ENCODE data around the gene THBS4. TPM values are rescaled to one million over a fixed set of nuclear protein-coding genes. Genes with fewer than 3 reads are reported as not detected.
"Not testable (repeated sequence)": the region's sequence is repeated elsewhere in the genome, so short reads cannot be mapped to it uniquely, and the experiment has no call there.

THBS4 gene
- total RNA-seq, 4 donors from 2014 or later, result 0.57 to 3.6 (median 1.9) TPM

DNA sequence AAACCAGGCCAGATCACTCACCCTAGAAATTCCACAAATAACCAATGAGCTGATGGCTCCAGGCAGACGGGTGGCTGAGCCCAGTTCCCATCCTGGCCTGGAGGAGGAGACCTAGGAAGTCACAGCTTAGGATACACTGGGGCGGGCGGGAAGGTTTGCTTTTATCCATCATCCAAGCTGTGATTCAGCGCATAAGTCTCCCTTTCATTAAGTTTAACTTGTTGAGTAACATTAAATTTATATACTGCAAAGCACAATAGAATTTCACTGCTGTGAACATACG is 55.7 kb downstream of the THBS4 start:
- Histone ChIP-seq H3K27me3 (no peaks in the 10 kb centered on the region), H3K4me1 (no peaks in the 10 kb centered on the region), H3K9me3 (no peaks in the 10 kb centered on the region), H3K36me3 (no peaks in the 10 kb centered on the region), H3K27ac (no peak overlapping the region), H3K4me3 (no peak overlapping the region)
- TF ChIP-seq POLR2A (IDR thresholded peaks at IDR 0.05) (no peak), EP300 (IDR thresholded peaks at IDR 0.05) (no peak), POLR2AphosphoS5 (IDR thresholded peaks at IDR 0.05) (no peak)
- TF ChIP-seq, protein P1, sequence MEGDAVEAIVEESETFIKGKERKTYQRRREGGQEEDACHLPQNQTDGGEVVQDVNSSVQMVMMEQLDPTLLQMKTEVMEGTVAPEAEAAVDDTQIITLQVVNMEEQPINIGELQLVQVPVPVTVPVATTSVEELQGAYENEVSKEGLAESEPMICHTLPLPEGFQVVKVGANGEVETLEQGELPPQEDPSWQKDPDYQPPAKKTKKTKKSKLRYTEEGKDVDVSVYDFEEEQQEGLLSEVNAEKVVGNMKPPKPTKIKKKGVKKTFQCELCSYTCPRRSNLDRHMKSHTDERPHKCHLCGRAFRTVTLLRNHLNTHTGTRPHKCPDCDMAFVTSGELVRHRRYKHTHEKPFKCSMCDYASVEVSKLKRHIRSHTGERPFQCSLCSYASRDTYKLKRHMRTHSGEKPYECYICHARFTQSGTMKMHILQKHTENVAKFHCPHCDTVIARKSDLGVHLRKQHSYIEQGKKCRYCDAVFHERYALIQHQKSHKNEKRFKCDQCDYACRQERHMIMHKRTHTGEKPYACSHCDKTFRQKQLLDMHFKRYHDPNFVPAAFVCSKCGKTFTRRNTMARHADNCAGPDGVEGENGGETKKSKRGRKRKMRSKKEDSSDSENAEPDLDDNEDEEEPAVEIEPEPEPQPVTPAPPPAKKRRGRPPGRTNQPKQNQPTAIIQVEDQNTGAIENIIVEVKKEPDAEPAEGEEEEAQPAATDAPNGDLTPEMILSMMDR (IDR thresholded peaks at IDR 0.05), result no peak
- WGBS, result 94% methylated on average over 5 of the region's 5 CpGs
- no peak for DNase-seq (ENCODE audit: low spot score in 2 of 2)

DNA sequence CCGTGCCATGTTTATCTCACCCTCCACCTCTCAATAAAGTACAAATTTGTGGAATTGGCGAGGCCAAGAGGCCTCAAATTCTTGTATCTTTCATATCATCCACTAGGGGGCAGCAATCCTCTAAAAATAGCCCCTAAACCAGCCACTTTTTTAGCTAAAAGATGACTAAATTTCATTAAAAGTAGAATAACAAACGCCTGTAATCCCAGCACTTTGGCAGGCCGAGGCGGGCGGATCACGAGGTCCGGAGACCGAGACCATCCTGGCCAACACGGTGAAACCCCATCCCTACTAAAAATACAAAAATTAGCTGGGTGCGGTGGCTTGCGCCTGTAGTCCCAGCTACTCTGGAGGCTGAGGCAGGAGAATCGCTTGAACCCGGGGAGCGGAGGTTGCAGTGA is 56.6 kb downstream of the THBS4 start:
- TF ChIP-seq, protein P1 (IDR thresholded peaks at IDR 0.05), result peak; percentile 54 to 71
- H3K27ac ChIP-seq; H3K4me3 ChIP-seq; H3K36me3 ChIP-seq; DNase-seq (ENCODE audit: low spot score in 2 of 2); H3K4me1 ChIP-seq; H3K9me3 ChIP-seq; H3K27me3 ChIP-seq: not testable (repeated sequence)
- 28% methylated on average over 15 of the region's 15 CpGs for WGBS

DNA sequence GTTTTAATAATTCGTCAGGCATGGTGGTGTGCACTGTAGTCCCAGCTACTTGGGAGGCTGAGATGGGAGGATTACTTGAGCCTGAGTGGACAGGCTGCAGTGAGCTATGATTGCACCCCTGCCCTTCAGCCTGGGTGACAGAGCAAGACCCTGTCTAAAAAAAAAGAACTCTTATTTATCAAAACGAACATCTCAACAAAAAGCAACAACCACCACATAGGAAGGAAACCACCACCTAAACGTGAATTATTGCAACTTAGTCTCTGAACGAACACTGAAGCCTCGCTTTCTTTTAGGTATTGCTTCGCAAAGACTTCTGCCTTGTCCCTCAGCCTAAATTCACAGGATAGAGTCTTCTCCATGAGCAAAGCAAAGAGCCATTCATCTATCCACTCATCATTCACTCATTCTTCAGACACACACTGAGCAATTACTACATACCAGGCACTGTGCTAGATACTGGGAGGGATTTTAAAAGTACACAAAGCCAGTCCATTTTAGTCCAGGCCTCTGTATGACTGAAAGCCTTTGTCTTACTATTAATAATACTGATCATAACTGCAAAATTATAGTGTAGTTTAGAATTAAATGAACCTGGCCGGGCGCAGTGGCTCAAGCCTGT is 57.4 kb downstream of the THBS4 start:
- no peaks in the 10 kb centered on the region for H3K4me1 ChIP-seq
- no peak for TF ChIP-seq POLR2AphosphoS5 (IDR thresholded peaks at IDR 0.05)
- TF ChIP-seq POLR2A (IDR thresholded peaks at IDR 0.05), result no peak
- 82% methylated on average over 8 of the region's 8 CpGs for WGBS
- DNase-seq (ENCODE audit: low spot score in 2 of 2), result no peak
- no peaks in the 10 kb centered on the region for H3K9me3 ChIP-seq
- no peaks in the 10 kb centered on the region for H3K27me3 ChIP-seq
- no peak overlapping the region for H3K4me3 ChIP-seq
- no peaks in the 10 kb centered on the region for H3K36me3 ChIP-seq
- H3K27ac ChIP-seq, result no peak overlapping the region

DNA sequence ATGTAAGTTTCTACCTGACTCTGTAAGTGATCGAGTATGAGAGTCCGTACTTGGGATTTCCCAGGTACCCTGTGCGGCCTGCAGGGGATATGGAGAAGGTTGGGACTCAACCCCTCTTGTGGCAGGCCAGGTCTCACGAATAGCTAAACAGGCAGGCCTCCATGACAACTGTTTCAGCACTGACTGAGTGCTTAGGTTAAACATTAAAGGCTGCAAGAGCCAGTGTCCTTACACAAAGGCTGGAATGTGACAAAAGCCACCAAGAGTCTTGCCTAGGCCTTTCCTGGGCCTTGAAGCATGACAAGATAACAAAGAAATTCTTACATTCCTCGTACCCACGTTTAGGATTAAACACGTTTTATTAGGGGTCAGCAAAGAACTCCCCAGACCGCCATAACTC is 58.6 kb downstream of the THBS4 start:
- 83% methylated on average over 8 of the region's 8 CpGs for WGBS
- DNase-seq (ENCODE audit: low spot score in 2 of 2), result no peak
- no peaks in the 10 kb centered on the region for H3K9me3 ChIP-seq
- H3K27me3 ChIP-seq, result no peaks in the 10 kb centered on the region
- no peak for TF ChIP-seq POLR2AphosphoS5 (IDR thresholded peaks at IDR 0.05)
- no peak for TF ChIP-seq EP300 (IDR thresholded peaks at IDR 0.05)
- TF ChIP-seq, protein P1 (IDR thresholded peaks at IDR 0.05), result no peak
- no peak for TF ChIP-seq POLR2A (IDR thresholded peaks at IDR 0.05)
- H3K4me1 ChIP-seq, result no peaks in the 10 kb centered on the region
- H3K4me3 ChIP-seq, result no peak overlapping the region
- no peak overlapping the region for H3K27ac ChIP-seq
- no peaks in the 10 kb centered on the region for H3K36me3 ChIP-seq

DNA sequence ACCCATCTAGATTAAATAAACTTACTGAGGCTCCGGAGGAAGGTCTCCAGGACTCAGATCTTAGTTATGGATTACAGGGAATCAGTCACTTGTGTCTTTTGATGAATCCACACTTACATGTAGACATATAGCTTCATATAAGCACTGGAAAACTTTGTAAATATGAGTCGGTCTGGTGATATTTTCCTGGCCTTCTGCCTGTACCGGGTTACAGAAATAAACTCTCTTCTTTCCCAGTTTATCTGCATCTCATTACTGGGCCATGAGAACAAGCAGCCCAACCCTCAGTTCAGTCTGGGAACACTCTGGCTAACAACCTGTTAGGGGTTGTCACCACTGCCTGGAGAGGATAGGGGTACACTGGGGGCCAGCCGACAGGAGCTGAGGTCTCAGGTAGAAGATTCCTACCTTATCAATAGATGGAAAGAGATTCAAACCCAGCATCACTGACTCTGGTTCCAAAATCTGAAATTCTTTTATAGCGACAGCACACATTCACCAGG is 59.1 kb downstream of the THBS4 start:
- TF ChIP-seq, protein P1 (IDR thresholded peaks at IDR 0.05), result no peak
- TF ChIP-seq POLR2AphosphoS5 (IDR thresholded peaks at IDR 0.05), result no peak
- TF ChIP-seq POLR2A (IDR thresholded peaks at IDR 0.05), result no peak
- TF ChIP-seq EP300 (IDR thresholded peaks at IDR 0.05), result no peak
- Histone ChIP-seq H3K27me3 (no peaks in the 10 kb centered on the region), H3K9me3 (no peaks in the 10 kb centered on the region), H3K4me1 (no peaks in the 10 kb centered on the region), H3K27ac (no peak overlapping the region), H3K36me3 (no peaks in the 10 kb centered on the region), H3K4me3 (no peak overlapping the region)
- DNase-seq (ENCODE audit: low spot score in 2 of 2), result no peak
- 76% methylated on average over 5 of the region's 5 CpGs for WGBS

DNA sequence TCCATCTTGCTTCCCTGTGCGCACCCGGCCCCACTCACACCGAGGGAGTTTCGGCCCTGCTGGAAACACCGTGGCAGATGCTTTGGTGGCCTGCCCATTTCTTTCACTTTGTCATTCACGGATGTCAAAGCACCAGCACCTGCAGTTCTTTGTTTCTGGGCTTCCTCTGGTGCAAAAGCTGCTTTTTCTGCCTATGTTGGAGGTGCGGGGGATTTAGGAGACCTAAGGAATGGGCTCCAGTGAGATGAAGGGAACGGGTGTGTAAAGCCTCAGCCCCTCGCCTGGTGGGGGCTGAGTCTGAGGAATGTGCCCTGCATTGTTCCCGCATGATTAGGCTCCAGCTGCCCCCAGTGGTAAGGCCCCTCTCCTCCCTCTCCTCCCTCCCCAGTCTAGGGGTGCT is 62.3 kb downstream of the THBS4 start:
- TF ChIP-seq, protein P1 (IDR thresholded peaks at IDR 0.05), result no peak
- TF ChIP-seq POLR2A (IDR thresholded peaks at IDR 0.05), result no peak
- no peak for TF ChIP-seq POLR2AphosphoS5 (IDR thresholded peaks at IDR 0.05)
- no peak for TF ChIP-seq EP300 (IDR thresholded peaks at IDR 0.05)
- no peak overlapping the region for H3K27ac ChIP-seq
- WGBS, result 95% methylated on average over 7 of the region's 10 CpGs
- no peaks in the 10 kb centered on the region for H3K9me3 ChIP-seq
- H3K4me3 ChIP-seq, result no peak overlapping the region
- no peaks in the 10 kb centered on the region for H3K4me1 ChIP-seq
- no peaks in the 10 kb centered on the region for H3K36me3 ChIP-seq
- H3K27me3 ChIP-seq, result no peaks in the 10 kb centered on the region
- no peak for DNase-seq (ENCODE audit: low spot score in 2 of 2)

All from suprapubic skin (tissue), 4 donors.